GM19452 (cell line): ENCODE measurements around the gene LGALS9B.
"Not testable (repeated sequence)": the region's sequence is repeated elsewhere in the genome, so short reads cannot be mapped to it uniquely, and the experiment has no call there.

Experiments used
- ATAC-seq: cut with Tn5 transposase; IDR thresholded peaks from one replicate; pipeline ENCODE4 v1.9.1; 2021; ENCODE audit not compliant: unreplicated experiment

LGALS9B gene

GRCh38 chr17:20417492-20418080, 49.8 kb downstream of the LGALS9B start:
- not testable (repeated sequence) for ATAC-seq

GRCh38 chr17:20416381-20416911, 50.9 kb downstream of the LGALS9B start:
- ATAC-seq: not testable (repeated sequence)

- ATAC-seq: not testable (repeated sequence)
Observed at GRCh38 chr17:20415479-20415878, 51.9 kb downstream of the LGALS9B start.

GRCh38 chr17:20401306-20402022, 65.9 kb downstream of the LGALS9B start:
- ATAC-seq: not testable (repeated sequence)

GRCh38 chr17:20400559-20401305, 66.6 kb downstream of the LGALS9B start:
- not testable (repeated sequence) for ATAC-seq
